Endothelial cell of umbilical vein (primary cell): Measurements from ENCODE around the gene CUL7. TPM values are rescaled to one million over a fixed set of nuclear protein-coding genes. Genes with fewer than 3 reads are reported as not detected.
"Not testable (repeated sequence)": the region's sequence is repeated elsewhere in the genome, so short reads cannot be mapped to it uniquely, and the experiment has no call there.

Source experiments
- BruUV-seq: library from RNA; stranded (reverse); fragments of 400-500 nt; replicated peaks from 2 replicates; lab custom pipeline; 2021; lab: Mats Ljungman, UMichigan
- CTCF ChIA-PET: fragments of 300-600, 350-600 bp; sonication (Branson Sonifier 250); formaldehyde crosslinking; loops from one replicate; lab custom pipeline; 2021; ENCODE audit warnings: antibody characterized with exemption, inconsistent platforms; lab: Charles Lee
- POLR2A ChIA-PET: fragments of 300-600, 350-600 bp; sonication (Branson Sonifier 250); formaldehyde crosslinking; loops from one replicate; lab custom pipeline; 2021; ENCODE audit warnings: antibody characterized with exemption, inconsistent platforms; lab: Charles Lee
- DNase-seq: peaks from one replicate; pipeline ENCODE4 v3.0.0-alpha.2; 2011; ENCODE audit warnings: low read depth, low spot score
- FAIRE-seq: peaks from 2 replicates; lab custom pipeline; 2011; peaks lifted over from hg19 to GRCh38; lab: Jason Lieb, UNC
- H2AFZ ChIP-seq: 2 replicates; pipeline ENCODE4 v1.6.0; 2012; ENCODE audit warnings: low read depth, low read length, control low read depth, inconsistent platforms
- H3K27ac ChIP-seq: 2 replicates; pipeline ENCODE4 v1.5.1; 2011; ENCODE audit warnings: low read depth, mild to moderate bottlenecking, control low read depth, low read length, moderate library complexity; ENCODE audit not compliant: insufficient read depth
- H3K27me3 ChIP-seq, 2 experiments: 2 replicates each; pipeline versions ENCODE4 v1.6.0 to v1.6.1; 2011; ENCODE audit warnings: low read length in 2 of 2, mixed read lengths in 1 of 2; ENCODE audit not compliant: control insufficient read depth in 2 of 2, insufficient read depth in 2 of 2
- H3K36me3 ChIP-seq, 2 experiments: 2 replicates in 1 of 2; 3 replicates in 1 of 2; pipeline ENCODE4 v1.5.1; 2011; ENCODE audit warnings: low read length in 2 of 2, mild to moderate bottlenecking in 1 of 2, moderate library complexity in 1 of 2; ENCODE audit not compliant: control insufficient read depth in 2 of 2, insufficient read depth in 2 of 2; ENCODE audit errors: extremely low read depth in 1 of 2
- H3K4me1 ChIP-seq: 3 replicates; pipeline ENCODE4 v1.5.1; 2011; ENCODE audit warnings: mild to moderate bottlenecking, low read length; ENCODE audit not compliant: control insufficient read depth, insufficient read depth; ENCODE audit errors: extremely low read depth
- H3K4me2 ChIP-seq: 2 replicates; pipeline ENCODE4 v1.6.1; 2011; ENCODE audit warnings: low read length, control low read depth, mixed read lengths; ENCODE audit not compliant: insufficient read depth
- H3K4me3 ChIP-seq, 3 experiments: fragments of 200-600 bp in 1 of 3; sonication (generic), shearing (Covaris generic) in 1 of 3; replicated peaks in 1 of 3; 2 replicates each; pipeline ENCODE4 v1.5.1; 2011 to 2016; ENCODE audit warnings: control low read depth in 3 of 3, low read length in 3 of 3, mild to moderate bottlenecking in 2 of 3, inconsistent platforms in 1 of 3, low read depth in 1 of 3, moderate library complexity in 1 of 3; ENCODE audit not compliant: insufficient read depth in 1 of 3
- H3K79me2 ChIP-seq: 2 replicates; pipeline ENCODE4 v1.6.0; 2012; ENCODE audit warnings: low read length, inconsistent platforms; ENCODE audit not compliant: control insufficient read depth, insufficient read depth
- H3K9ac ChIP-seq: replicated peaks from 2 replicates; pipeline ENCODE3; 2011; ENCODE audit warnings: low read length, control low read depth; ENCODE audit not compliant: insufficient read depth; ENCODE audit errors: extremely low read depth
- H3K9me1 ChIP-seq: replicated peaks from 3 replicates; pipeline ENCODE4 v1.6.0; 2011; ENCODE audit warnings: mild to moderate bottlenecking, low read length; ENCODE audit not compliant: control insufficient read depth, insufficient read depth; ENCODE audit errors: extremely low read depth
- H3K9me3 ChIP-seq: replicated peaks from 2 replicates; pipeline ENCODE4 v1.5.1; 2012; ENCODE audit warnings: low read length, inconsistent platforms; ENCODE audit not compliant: control insufficient read depth, insufficient read depth
- H4K20me1 ChIP-seq: replicated peaks from 2 replicates; pipeline ENCODE3; 2011; ENCODE audit warnings: mild to moderate bottlenecking, low read length; ENCODE audit not compliant: control insufficient read depth, insufficient read depth; ENCODE audit errors: extremely low read depth
- CTCF ChIP-seq, 2 donors: IDR thresholded peaks; 1 replicate in 1 of 2; 2 replicates in 1 of 2; pipeline ENCODE4 v1.5.1; 2011; ENCODE audit warnings: low read length in 2 of 2, mild to moderate bottlenecking in 2 of 2, moderate library complexity in 2 of 2, control low read depth in 1 of 2, inconsistent platforms in 1 of 2, low read depth in 1 of 2; ENCODE audit not compliant: insufficient read depth in 1 of 2; ENCODE audit errors: extremely low read depth in 1 of 2
- EZH2 ChIP-seq: IDR thresholded peaks from 2 replicates; pipeline ENCODE4 v1.6.1; 2012; ENCODE audit warnings: borderline replicate concordance, low read depth, mild to moderate bottlenecking, moderate library complexity, low read length, inconsistent platforms; ENCODE audit not compliant: severe bottlenecking
- FOS ChIP-seq: IDR thresholded peaks from 2 replicates; pipeline ENCODE4 v1.6.1; 2011; ENCODE audit warnings: mild to moderate bottlenecking, low read length, moderate library complexity, borderline replicate concordance; ENCODE audit not compliant: insufficient read depth
- GATA2 ChIP-seq: IDR thresholded peaks from 2 replicates; pipeline ENCODE4 v1.7.0; 2011; ENCODE audit warnings: low read depth, mild to moderate bottlenecking, moderate library complexity, mixed read lengths, low read length; ENCODE audit not compliant: insufficient read length, insufficient read depth
- POLR2AphosphoS5 ChIP-seq: IDR thresholded peaks from 2 replicates; pipeline ENCODE4 v1.6.1; 2012; ENCODE audit warnings: low read depth, mild to moderate bottlenecking, control low read depth, low read length, moderate library complexity; ENCODE audit not compliant: insufficient read depth
- dilution Hi-C: fragments of 300-500 bp; cut with MboI; formaldehyde crosslinking; loops from one replicate; pipeline ENCODE4 v1.15.0; 2019; ENCODE audit warnings: low sequenced_read_pairs; ENCODE audit not compliant: extremely low pct_ligation_motif_present
- intact Hi-C: fragments of 100-400 bp; cut with micrococcal nuclease; formaldehyde crosslinking; loops from one replicate; pipeline ENCODE4 v1.10.0; 2022
- polyA plus RNA-seq, 4 experiments: library from polyadenylated mRNA; depleted of rRNA in 3 of 4; stranded (reverse) in 3 of 4; unstranded in 1 of 4; fragments of >200 nt; gene quantifications; 2 replicates each; pipeline versions ENCODE4 v1.2.1 to v1.2.3, GENCODE V29; 2011 to 2012; ENCODE audit warnings: missing spikeins in 1 of 4
- total RNA-seq: library from RNA; stranded (reverse); gene quantifications from 2 replicates; pipeline ENCODE4 v1.2.3, GENCODE V29; 2021
- TF ChIP-seq, protein P1 (sequence below): IDR thresholded peaks from 2 replicates; pipeline ENCODE4 v1.6.1; 2011; ENCODE audit not compliant: insufficient read depth, insufficient read length

CUL7 gene
- total and polyA plus RNA-seq, 2 donors (not counting 3 experiments of a cell fraction or from before 2014, with no cell fraction given), result 29.4 to 33.7 TPM

DNA sequence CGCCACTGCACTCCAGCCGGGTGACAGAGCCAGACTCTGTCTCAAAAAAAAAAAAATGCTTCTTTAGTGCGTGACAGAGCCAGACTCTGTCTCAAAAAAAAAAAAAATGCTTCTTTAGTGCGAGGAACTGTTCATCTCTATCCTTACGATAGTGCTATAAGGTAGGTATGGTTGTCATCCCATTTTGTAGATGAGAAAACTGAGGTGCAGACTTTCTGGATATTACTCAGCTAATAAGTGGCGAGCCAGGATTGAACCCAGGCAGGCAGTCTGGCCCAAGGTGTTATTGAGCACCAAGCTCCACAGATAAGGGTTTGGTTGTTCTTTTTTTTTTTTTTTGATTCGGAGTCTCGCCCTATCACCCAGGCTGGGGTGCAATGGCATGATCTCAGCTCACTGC, 51.8 kb downstream of the CUL7 start:
- no peaks in the 10 kb centered on the region for H3K4me1 ChIP-seq
- H3K9me1 ChIP-seq, result no peaks in the 10 kb centered on the region
- H3K27ac ChIP-seq, result no peak overlapping the region
- H2AFZ ChIP-seq, result no peak overlapping the region
- ChIA-PET POLR2A (no interaction called here), CTCF (interaction anchor here (0.6 to 0.8 kb wide), 2 partner anchors 142 to 1134 kb away, joined by 3 to 4 read pairs; no protein-coding TSS in a partner anchor)
- TF ChIP-seq CTCF (IDR thresholded peaks at IDR 0.05; ENCODE audit: extremely low read depth in 1 of 2, insufficient read depth in 1 of 2, low read depth in 1 of 2, low read length in 2 of 2) (no peak), POLR2AphosphoS5 (no peak), EZH2 (no peak), GATA2 (no peak), FOS (no peak)
- TF ChIP-seq, protein P1, sequence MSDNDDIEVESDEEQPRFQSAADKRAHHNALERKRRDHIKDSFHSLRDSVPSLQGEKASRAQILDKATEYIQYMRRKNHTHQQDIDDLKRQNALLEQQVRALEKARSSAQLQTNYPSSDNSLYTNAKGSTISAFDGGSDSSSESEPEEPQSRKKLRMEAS, result no peak
- no peak overlapping the region for H3K9ac ChIP-seq
- intact Hi-C loops (no loop called here), dilution Hi-C loops (no loop called here)
- H3K27me3 ChIP-seq, result no peaks in the 10 kb centered on the region
- no peak overlapping the region for H3K4me3 ChIP-seq
- FAIRE-seq (no peak), DNase-seq (no peak)
- BruUV-seq, result no TSS peak
- H3K79me2 ChIP-seq, result no peaks in the 10 kb centered on the region
- no peaks in the 10 kb centered on the region for H3K9me3 ChIP-seq
- peaks cover 0 to 2% of the 10 kb centered on the region in 2 experiments for H3K36me3 ChIP-seq
- no peaks in the 10 kb centered on the region for H4K20me1 ChIP-seq
- H3K4me2 ChIP-seq, result no peak overlapping the region

- DNase-seq, H4K20me1 ChIP-seq, BruUV-seq, H3K4me1 ChIP-seq, H3K9me3 ChIP-seq, H3K4me2 ChIP-seq, FAIRE-seq, H3K4me3 ChIP-seq, intact Hi-C loops, H3K36me3 ChIP-seq, POLR2A ChIA-PET, H3K27ac ChIP-seq, dilution Hi-C loops, H3K9ac ChIP-seq, H3K79me2 ChIP-seq, H3K27me3 ChIP-seq, H3K9me1 ChIP-seq, H2AFZ ChIP-seq: not testable (repeated sequence)
- CTCF ChIA-PET, result interaction anchor here (1.5 kb wide), 1 partner anchor 145 kb away, joined by 3 read pairs; no protein-coding TSS in a partner anchor
These were observed 55.4 kb downstream of the CUL7 start for GRCh38 chr6:42998205-42998604.
